A549 (cell line): Measurements from ENCODE around the gene CACNG8. TPM values are rescaled to one million over a fixed set of nuclear protein-coding genes. Genes with fewer than 3 reads are reported as not detected.

Experiments used
- BHLHE40 ChIP-seq: IDR thresholded peaks from 2 replicates; pipeline ENCODE4 v1.6.1; 2012; ENCODE audit warnings: low read depth, low read length, inconsistent platforms
- CBX2 ChIP-seq: fragments of 200-600 bp; sonication (generic); IDR thresholded peaks from 2 replicates; pipeline ENCODE4 v1.6.1; 2016; ENCODE audit warnings: low read depth, mild to moderate bottlenecking, borderline replicate concordance
- CBX8 ChIP-seq: fragments of 200-600 bp; sonication (generic); IDR thresholded peaks from 2 replicates; pipeline ENCODE4 v1.6.1; 2016
- CHD2 ChIP-seq: fragments of 150-350 bp; IDR thresholded peaks from 2 replicates; pipeline ENCODE4 v1.6.1; 2014; ENCODE audit warnings: low read length; ENCODE audit not compliant: partially characterized antibody
- CTCF ChIP-seq: fragments of >200 bp; sonication (Bioruptor Twin); formaldehyde crosslinking; IDR thresholded peaks from 3 replicates; pipeline ENCODE4 v1.5.1; 2016
- FOSL2 ChIP-seq, 2 experiments: fragments of 450-650 bp in 1 of 2; fragments of >200 bp in 1 of 2; sonication (Bioruptor Twin) in 1 of 2; formaldehyde crosslinking; IDR thresholded peaks; 2 replicates each; pipeline versions ENCODE4 v1.5.0 to v1.6.1; 2016 to 2020; ENCODE audit warnings: mild to moderate bottlenecking in 1 of 2, moderate library complexity in 1 of 2
- FOXS1 ChIP-seq: fragments of 250-450 bp; sonication (Bioruptor Pico); IDR thresholded peaks from 2 replicates; pipeline ENCODE4 v1.5.0; 2020; ENCODE audit warnings: mild to moderate bottlenecking, moderate library complexity
- HES2 ChIP-seq: fragments of >200 bp; sonication (Bioruptor Twin); formaldehyde crosslinking; IDR thresholded peaks from 2 replicates; pipeline ENCODE4 v1.6.1; 2016
- JUNB ChIP-seq: fragments of >200 bp; sonication (Bioruptor Twin); formaldehyde crosslinking; IDR thresholded peaks from 2 replicates; pipeline ENCODE4 v1.6.1; 2016
- KDM5A ChIP-seq: fragments of 200-600 bp; sonication (generic); IDR thresholded peaks from 2 replicates; pipeline ENCODE4 v1.6.1; 2016; ENCODE audit warnings: antibody characterized with exemption, mild to moderate bottlenecking
- MAFK ChIP-seq: fragments of 450-650 bp; IDR thresholded peaks from 2 replicates; pipeline ENCODE4 v1.6.1; 2014; ENCODE audit not compliant: partially characterized antibody
- MAX ChIP-seq: IDR thresholded peaks from 2 replicates; pipeline ENCODE4 v1.6.1; 2012
- MYC ChIP-seq: IDR thresholded peaks from 2 replicates; pipeline ENCODE4 v1.6.1; 2012; ENCODE audit warnings: mild to moderate bottlenecking, inconsistent platforms, low read length, improper control_type of control experiment, borderline replicate concordance
- NPAS2 ChIP-seq: fragments of 250-450 bp; sonication (Bioruptor Pico); IDR thresholded peaks from 2 replicates; pipeline ENCODE4 v1.8.0; 2022; ENCODE audit warnings: mild to moderate bottlenecking, moderate library complexity, borderline replicate concordance
- NR3C1 ChIP-seq: fragments of >200 bp; sonication (Bioruptor Twin); formaldehyde crosslinking; IDR thresholded peaks from 3 replicates; pipeline ENCODE4 v1.6.1; 2017
- PHF8 ChIP-seq: fragments of 200-600 bp; sonication (generic); IDR thresholded peaks from 2 replicates; pipeline ENCODE4 v1.6.1; 2016; ENCODE audit warnings: low read depth, mild to moderate bottlenecking, antibody characterized with exemption, moderate library complexity, borderline replicate concordance
- POLR2AphosphoS2 ChIP-seq: conservative IDR thresholded peaks from 2 replicates; pipeline ENCODE4 v1.6.1; 2012; ENCODE audit warnings: low read length, improper control_type of control experiment, inconsistent platforms
- REST ChIP-seq: fragments of 200-600 bp; sonication (generic); IDR thresholded peaks from 2 replicates; pipeline ENCODE4 v1.6.1; 2016; ENCODE audit warnings: antibody characterized with exemption, mild to moderate bottlenecking, moderate library complexity
- RNF2 ChIP-seq: fragments of 200-600 bp; sonication (generic); IDR thresholded peaks from 2 replicates; pipeline ENCODE4 v1.6.1; 2016; ENCODE audit warnings: low read depth, mild to moderate bottlenecking, antibody characterized with exemption, moderate library complexity, borderline replicate concordance
- SMC3 ChIP-seq: fragments of >200 bp; sonication (Bioruptor Twin); formaldehyde crosslinking; IDR thresholded peaks from 3 replicates; pipeline ENCODE4 v1.6.1; 2018; ENCODE audit warnings: inconsistent platforms
- TFCP2L1 ChIP-seq: fragments of 250-450 bp; sonication (Bioruptor Pico); IDR thresholded peaks from 2 replicates; pipeline ENCODE4 v1.5.0; 2021; ENCODE audit warnings: mild to moderate bottlenecking
- ZSCAN20 ChIP-seq: fragments of 250-450 bp; sonication (Bioruptor Pico); IDR thresholded peaks from 2 replicates; pipeline ENCODE4 v1.8.0; 2022; ENCODE audit warnings: mild to moderate bottlenecking, moderate library complexity
- polyA plus RNA-seq, 4 experiments: library from polyadenylated mRNA; depleted of rRNA in 3 of 4; stranded (reverse); fragments of >200 nt; fragmentation: RNase III in 1 of 4; extraction: RNeasy Plus Mini Kit Qiagen cat#74134 plus additional on column Dnase treatment in 1 of 4; gene quantifications; 2 replicates in 3 of 4; 3 replicates in 1 of 4; pipeline ENCODE4 v1.2.3, GENCODE V29; 2011 to 2017

The CACNG8 gene
- polyA plus RNA-seq, 2 of the 4 experiments (the other 2 are of a cell fraction), result 1.1 to 5.8 TPM

GRCh38 chr19:53989600-53990533 is 27.1 kb downstream of the CACNG8 start (continued):
- TF ChIP-seq MAX, result peak; percentile 99
- no peak for TF ChIP-seq KDM5A
- TF ChIP-seq BHLHE40, result no peak
- no peak for TF ChIP-seq CBX8
- TF ChIP-seq HES2, result no peak
- TF ChIP-seq REST, result no peak
- no peak for TF ChIP-seq PHF8
- peak; percentile 21; the same call in 2 of the 3 replicates for TF ChIP-seq SMC3
- no peak for TF ChIP-seq JUNB
- TF ChIP-seq CTCF, result no peak
- TF ChIP-seq CHD2, result no peak
- TF ChIP-seq NPAS2 (CRISPR knock-in tag), result peak; percentile 86
- peak; percentile 50; the same call in 1 of the 2 replicates for TF ChIP-seq MYC
- no peak for TF ChIP-seq MAFK
- TF ChIP-seq TFCP2L1 (CRISPR knock-in tag), result peak; percentile 72; the same call in 1 of the 2 replicates
- TF ChIP-seq NR3C1, result no peak
- no peak for TF ChIP-seq CBX2
- peak; percentile 77; the same call in 1 of the 2 replicates for TF ChIP-seq FOXS1 (CRISPR knock-in tag)
- no peak for TF ChIP-seq POLR2AphosphoS2
- no peak for TF ChIP-seq RNF2
- TF ChIP-seq FOSL2 (IDR thresholded peaks at IDR 0.05), result no peak
- peak; percentile 45; the same call in 1 of the 2 replicates for TF ChIP-seq FOSL2 (CRISPR knock-in tag; IDR thresholded peaks at IDR 0.05)
- TF ChIP-seq ZSCAN20 (CRISPR knock-in tag), result 0 out of 2 replicates have a peak, but pooled peaks have one; percentile 47
